ENCODE measurements around the gene RNF207.

GRCh38 chr1:6171548-6172124, 34.3 kb upstream of the RNF207 start:
- TF ChIP-seq CTCF (IDR thresholded peaks at IDR 0.05; ENCODE audit: poor library complexity, severe bottlenecking) (no peak), TAF1 (IDR thresholded peaks at IDR 0.05; ENCODE audit: low read depth) (no peak), EZH2 (IDR thresholded peaks at IDR 0.05; ENCODE audit: borderline replicate concordance, insufficient read depth, low read length, poor library complexity, severe bottlenecking) (no peak), EP300 (conservative IDR thresholded peaks at IDR 0.05; ENCODE audit: poor library complexity, severe bottlenecking) (no peak), POLR2AphosphoS5 (IDR thresholded peaks at IDR 0.05) (no peak), RAD21 (conservative IDR thresholded peaks at IDR 0.05) (peak; percentile 32)
